HepG2 (cell line): Measurements from ENCODE around the gene CPA5. TPM values are rescaled to one million over a fixed set of nuclear protein-coding genes. Genes with fewer than 3 reads are reported as not detected.

Experiments
- ATAC-seq: fragments of 200-7000 bp; cut with Tn5 transposase; 3 replicates; pipeline ENCODE4 v1.9.1; 2020; ENCODE audit warnings: mild to moderate bottlenecking, moderate library complexity
- BruUV-seq: library from RNA; stranded (reverse); fragments of 400-500 nt; replicated peaks from 2 replicates; lab custom pipeline; 2021; lab: Mats Ljungman, UMichigan
- CTCF ChIA-PET: fragments of 300-600 bp; formaldehyde crosslinking; extraction: SDS; loops from one replicate; lab custom pipeline; 2021; ENCODE audit warnings: low total read pairs, inconsistent platforms, low intra/inter-chr PET ratio; lab: Yijun Ruan, JAX
- POLR2A ChIA-PET: fragments of 350-600 bp; sonication (Branson Sonifier 250); formaldehyde crosslinking; loops from one replicate; lab custom pipeline; 2020; ENCODE audit warnings: antibody characterized with exemption, inconsistent platforms; lab: Yijun Ruan, JAX
- DNase-seq: peaks from one replicate; pipeline ENCODE4 v3.0.0-alpha.2; 2015; ENCODE audit warnings: low spot score
- FAIRE-seq: peaks from 3 replicates; lab custom pipeline; 2011; peaks lifted over from hg19 to GRCh38; lab: Jason Lieb, UNC
- H2AFZ ChIP-seq: one replicate; pipeline ENCODE4 v1.6.1; 2011; ENCODE audit warnings: low read length, inconsistent platforms
- H3K27ac ChIP-seq: fragments of 300-600 bp; 3 replicates; pipeline ENCODE4 v1.8.0; 2011; ENCODE audit warnings: mixed run types, mild to moderate bottlenecking, mixed read lengths, low read length, inconsistent platforms; ENCODE audit not compliant: insufficient read depth; ENCODE audit errors: extremely low read length
- H3K27me3 ChIP-seq, 2 experiments: fragments of 200-600 bp in 1 of 2; 2 replicates in 1 of 2; 3 replicates in 1 of 2; pipeline versions ENCODE4 v1.6.0 to v1.8.0; 2011; ENCODE audit warnings: low read length in 2 of 2, mild to moderate bottlenecking in 2 of 2, moderate library complexity in 2 of 2, inconsistent platforms in 1 of 2; ENCODE audit not compliant: insufficient read depth in 2 of 2, control insufficient read depth in 1 of 2
- H3K36me3 ChIP-seq, 2 experiments: fragments of 200-600 bp in 1 of 2; replicated peaks in 1 of 2; 2 replicates in 1 of 2; 3 replicates in 1 of 2; pipeline versions ENCODE4 v1.5.1 to v1.8.0; 2011; ENCODE audit warnings: low read length in 2 of 2, inconsistent platforms in 1 of 2; ENCODE audit not compliant: insufficient read depth in 2 of 2, control insufficient read depth in 1 of 2
- H3K4me1 ChIP-seq: 2 replicates; pipeline ENCODE4 v1.5.1; 2012; ENCODE audit warnings: low read length, inconsistent platforms; ENCODE audit not compliant: insufficient read depth
- H3K4me2 ChIP-seq: 2 replicates; pipeline ENCODE4 v1.6.0; 2011; ENCODE audit warnings: low read depth, low read length, inconsistent platforms
- H3K4me3 ChIP-seq, 3 experiments: fragments of 200-600 bp in 1 of 3; sonication (generic), shearing (Covaris generic) in 1 of 3; replicated peaks in 1 of 3; 2 replicates each; pipeline ENCODE4 v1.5.1; 2011 to 2016; ENCODE audit warnings: low read length in 3 of 3, inconsistent platforms in 2 of 3, low read depth in 2 of 3, mild to moderate bottlenecking in 2 of 3, control low read depth in 1 of 3, mixed read lengths in 1 of 3; ENCODE audit not compliant: insufficient read depth in 1 of 3
- H3K79me2 ChIP-seq: one replicate; pipeline ENCODE4 v1.6.1; 2011; ENCODE audit warnings: low read length, inconsistent platforms; ENCODE audit not compliant: insufficient read depth
- H3K9ac ChIP-seq: 2 replicates; pipeline ENCODE4 v1.6.0; 2011; ENCODE audit warnings: mild to moderate bottlenecking, low read depth, low read length, inconsistent platforms; ENCODE audit not compliant: insufficient read depth
- H3K9me3 ChIP-seq: 2 replicates; pipeline ENCODE4 v1.5.1; 2012; ENCODE audit warnings: mild to moderate bottlenecking, low read length
- H4K20me1 ChIP-seq: 2 replicates; pipeline ENCODE4 v1.6.0; 2011; ENCODE audit warnings: inconsistent platforms, mild to moderate bottlenecking, low read length, moderate library complexity; ENCODE audit not compliant: insufficient read depth
- CHCHD3 ChIP-seq: sonication (generic); formaldehyde crosslinking; IDR thresholded peaks from 2 replicates; pipeline ENCODE4 v1.8.0; 2022; ENCODE audit warnings: mild to moderate bottlenecking, missing genetic modification reagents, moderate library complexity
- MXD4 ChIP-seq: IDR thresholded peaks from 2 replicates; pipeline ENCODE4 v1.6.1; 2016; ENCODE audit warnings: mild to moderate bottlenecking, missing biosample characterization, missing genetic modification reagents
- SIX4 ChIP-seq: sonication (generic); formaldehyde crosslinking; IDR thresholded peaks from 2 replicates; pipeline ENCODE4 v1.4.0; 2020; ENCODE audit warnings: missing genetic modification reagents
- SP1 ChIP-seq, 2 experiments: fragments of 450-650 bp in 1 of 2; sonication (generic) in 1 of 2; formaldehyde crosslinking in 1 of 2; IDR thresholded peaks; 2 replicates each; pipeline versions ENCODE4 v1.4.0 to v1.6.1; 2016 to 2020; ENCODE audit warnings: missing genetic modification reagents in 1 of 2
- ZBTB20 ChIP-seq: sonication (generic); formaldehyde crosslinking; IDR thresholded peaks from 2 replicates; pipeline ENCODE4 v1.8.1; 2023; ENCODE audit warnings: missing genetic modification reagents, low read depth, mild to moderate bottlenecking, borderline replicate concordance
- ZMYM4 ChIP-seq: sonication (generic); formaldehyde crosslinking; IDR thresholded peaks from 2 replicates; pipeline ENCODE4 v1.8.1; 2023; ENCODE audit warnings: mild to moderate bottlenecking, missing genetic modification reagents
- ZNF12 ChIP-seq: sonication (generic); formaldehyde crosslinking; IDR thresholded peaks from 2 replicates; pipeline ENCODE4 v1.5.0; 2020; ENCODE audit warnings: missing genetic modification reagents
- ZNF724P ChIP-seq: sonication (generic); formaldehyde crosslinking; IDR thresholded peaks from 2 replicates; pipeline ENCODE4 v1.8.0; 2022; ENCODE audit warnings: missing genetic modification reagents, borderline replicate concordance
- ZNF777 ChIP-seq: sonication (generic); formaldehyde crosslinking; IDR thresholded peaks from 2 replicates; pipeline ENCODE4 v1.4.0; 2020; ENCODE audit warnings: missing genetic modification reagents
- ZNF780A ChIP-seq: sonication (generic); formaldehyde crosslinking; IDR thresholded peaks from 2 replicates; pipeline ENCODE4 v1.8.0; 2022; ENCODE audit warnings: mild to moderate bottlenecking, missing genetic modification reagents, moderate library complexity
- ZSCAN29 ChIP-seq: sonication (generic); formaldehyde crosslinking; conservative IDR thresholded peaks from 2 replicates; pipeline ENCODE4 v1.4.0; 2020; ENCODE audit warnings: mild to moderate bottlenecking, missing genetic modification reagents
- WGBS: methylation state at CpG from one replicate; pipeline ENCODE4 v1.1.6; 2017; ENCODE audit warnings: low lambda C conversion rate; 5-methylcytosine and 5-hydroxymethylcytosine counted together
- in situ Hi-C: cut with HindIII; loops from 2 replicates; pipeline ENCODE4 v1.10.0; 2017; ENCODE audit warnings: low pct_unique_long_range_greater_than_20kb; ENCODE audit not compliant: extremely low pct_ligation_motif_present
- intact Hi-C: fragments of 100-400 bp; cut with micrococcal nuclease; formaldehyde crosslinking; loops from one replicate; pipeline ENCODE4 v1.10.0; 2022; ENCODE audit not compliant: unreplicated experiment
- polyA plus RNA-seq, 8 experiments: library from polyadenylated mRNA; depleted of rRNA in 3 of 8; stranded (reverse) in 7 of 8; unstranded in 1 of 8; fragments of >200 nt; fragmentation: Illumina TruSeq in 4 of 8; extraction: Trizol in 4 of 8; gene quantifications; 2 replicates each; pipeline versions ENCODE4 v1.2.1 to v1.2.3, GENCODE V29; 2011 to 2016; ENCODE audit warnings: low read depth in 4 of 8, missing spikeins in 1 of 8, mixed read lengths in 1 of 8; ENCODE audit not compliant: insufficient read depth in 1 of 8
- total RNA-seq, 5 experiments: library from RNA; depleted of rRNA; stranded (reverse); fragments of >200 nt; fragmentation: Illumina TruSeq; extraction: Trizol; gene quantifications; 2 replicates each; pipeline ENCODE4 v1.2.3, GENCODE V29; 2016; ENCODE audit warnings: low read depth in 1 of 5
- TF ChIP-seq, protein P1 (sequence below): sonication (generic); formaldehyde crosslinking; IDR thresholded peaks from 2 replicates; pipeline ENCODE4 v1.4.0; 2020; ENCODE audit warnings: missing genetic modification reagents, low read depth, mild to moderate bottlenecking, borderline replicate concordance
- TF ChIP-seq, protein P2 (sequence below): sonication (generic); formaldehyde crosslinking; IDR thresholded peaks from 2 replicates; pipeline ENCODE4 v1.5.1; 2020; ENCODE audit warnings: missing genetic modification reagents, mild to moderate bottlenecking, borderline replicate concordance
- TF ChIP-seq, protein P3 (sequence below): sonication (generic); formaldehyde crosslinking; IDR thresholded peaks from 2 replicates; pipeline ENCODE4 v1.5.0; 2020; ENCODE audit warnings: missing genetic modification reagents
- TF ChIP-seq, protein P4 (sequence below): sonication (generic); formaldehyde crosslinking; IDR thresholded peaks from 2 replicates; pipeline ENCODE4 v1.5.0; 2020; ENCODE audit warnings: mild to moderate bottlenecking, missing genetic modification reagents
- TF ChIP-seq, protein P5 (sequence below): sonication (generic); formaldehyde crosslinking; conservative IDR thresholded peaks from 2 replicates; pipeline ENCODE4 v1.4.0; 2020; ENCODE audit warnings: missing genetic modification reagents

CPA5 gene
- total and polyA plus RNA-seq, 2 of the 13 experiments (the other 11 are each of a cell fraction or from before 2014, with no cell fraction given): 0.48 TPM; not detected in 1

DNA sequence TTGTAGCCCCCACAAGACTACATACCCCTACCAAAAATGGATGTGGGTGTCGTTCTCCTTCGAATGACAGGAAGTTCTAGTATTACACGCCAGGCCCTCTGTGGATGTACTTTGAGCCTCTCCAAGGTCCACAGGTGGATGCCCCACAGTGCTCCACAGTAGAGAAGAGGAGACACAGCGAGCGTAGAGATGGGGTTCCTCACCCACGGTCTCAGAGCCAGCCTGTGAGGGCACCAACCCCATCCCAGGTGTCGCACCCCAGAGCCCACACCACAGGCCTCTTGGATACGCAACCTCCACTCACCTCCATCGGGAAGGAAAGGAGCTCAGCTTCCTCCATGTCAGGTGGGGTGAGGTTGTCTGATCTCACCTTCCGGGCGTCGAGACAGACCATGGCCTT lies 2.3 kb downstream of the CPA5 start:
- ChIA-PET POLR2A (no interaction called here), CTCF (no interaction called here)
- Histone ChIP-seq H2AFZ (no peak overlapping the region), H3K9me3 (no peaks in the 10 kb centered on the region), H4K20me1 (no peaks in the 10 kb centered on the region), H3K4me2 (no peak overlapping the region), H3K4me3 (no peak overlapping the region), H3K36me3 (no peaks in the 10 kb centered on the region), H3K4me1 (peaks cover 26% of the 10 kb centered on the region), H3K79me2 (no peaks in the 10 kb centered on the region), H3K9ac (no peak overlapping the region), H3K27me3 (peaks cover 5 to 19% of the 10 kb centered on the region in 2 experiments; a peak in 4 of 5 replicates), H3K27ac (no peak overlapping the region)
- intact Hi-C loops (no loop called here), in situ Hi-C loops (no loop called here)
- FAIRE-seq: no peak
- ATAC-seq: no peak
- no peak for TF ChIP-seq ZNF12 (CRISPR knock-in tag)
- TF ChIP-seq, protein P1, sequence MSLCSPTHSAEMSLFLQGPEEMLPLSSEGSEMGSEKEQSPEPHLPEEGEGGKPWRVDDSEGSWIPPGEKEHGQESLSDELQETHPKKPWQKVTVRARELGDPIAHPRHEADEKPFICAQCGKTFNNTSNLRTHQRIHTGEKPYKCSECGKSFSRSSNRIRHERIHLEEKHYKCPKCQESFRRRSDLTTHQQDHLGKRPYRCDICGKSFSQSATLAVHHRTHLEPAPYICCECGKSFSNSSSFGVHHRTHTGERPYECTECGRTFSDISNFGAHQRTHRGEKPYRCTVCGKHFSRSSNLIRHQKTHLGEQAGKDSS (CRISPR knock-in tag): no peak
- no peak for TF ChIP-seq MXD4 (CRISPR knock-in tag)
- TF ChIP-seq ZBTB20: no peak
- no peak for TF ChIP-seq ZSCAN29
- TF ChIP-seq, protein P2, sequence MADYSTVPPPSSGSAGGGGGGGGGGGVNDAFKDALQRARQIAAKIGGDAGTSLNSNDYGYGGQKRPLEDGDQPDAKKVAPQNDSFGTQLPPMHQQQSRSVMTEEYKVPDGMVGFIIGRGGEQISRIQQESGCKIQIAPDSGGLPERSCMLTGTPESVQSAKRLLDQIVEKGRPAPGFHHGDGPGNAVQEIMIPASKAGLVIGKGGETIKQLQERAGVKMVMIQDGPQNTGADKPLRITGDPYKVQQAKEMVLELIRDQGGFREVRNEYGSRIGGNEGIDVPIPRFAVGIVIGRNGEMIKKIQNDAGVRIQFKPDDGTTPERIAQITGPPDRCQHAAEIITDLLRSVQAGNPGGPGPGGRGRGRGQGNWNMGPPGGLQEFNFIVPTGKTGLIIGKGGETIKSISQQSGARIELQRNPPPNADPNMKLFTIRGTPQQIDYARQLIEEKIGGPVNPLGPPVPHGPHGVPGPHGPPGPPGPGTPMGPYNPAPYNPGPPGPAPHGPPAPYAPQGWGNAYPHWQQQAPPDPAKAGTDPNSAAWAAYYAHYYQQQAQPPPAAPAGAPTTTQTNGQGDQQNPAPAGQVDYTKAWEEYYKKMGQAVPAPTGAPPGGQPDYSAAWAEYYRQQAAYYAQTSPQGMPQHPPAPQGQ: no peak
- TF ChIP-seq ZNF724P: no peak
- no peak for TF ChIP-seq SP1 (IDR thresholded peaks at IDR 0.05)
- TF ChIP-seq SP1 (CRISPR knock-in tag; IDR thresholded peaks at IDR 0.05): no peak
- no peak for TF ChIP-seq CHCHD3
- TF ChIP-seq ZNF777 (CRISPR knock-in tag): no peak
- no peak for TF ChIP-seq ZNF780A
- TF ChIP-seq ZMYM4: no peak
- TF ChIP-seq, protein P3, sequence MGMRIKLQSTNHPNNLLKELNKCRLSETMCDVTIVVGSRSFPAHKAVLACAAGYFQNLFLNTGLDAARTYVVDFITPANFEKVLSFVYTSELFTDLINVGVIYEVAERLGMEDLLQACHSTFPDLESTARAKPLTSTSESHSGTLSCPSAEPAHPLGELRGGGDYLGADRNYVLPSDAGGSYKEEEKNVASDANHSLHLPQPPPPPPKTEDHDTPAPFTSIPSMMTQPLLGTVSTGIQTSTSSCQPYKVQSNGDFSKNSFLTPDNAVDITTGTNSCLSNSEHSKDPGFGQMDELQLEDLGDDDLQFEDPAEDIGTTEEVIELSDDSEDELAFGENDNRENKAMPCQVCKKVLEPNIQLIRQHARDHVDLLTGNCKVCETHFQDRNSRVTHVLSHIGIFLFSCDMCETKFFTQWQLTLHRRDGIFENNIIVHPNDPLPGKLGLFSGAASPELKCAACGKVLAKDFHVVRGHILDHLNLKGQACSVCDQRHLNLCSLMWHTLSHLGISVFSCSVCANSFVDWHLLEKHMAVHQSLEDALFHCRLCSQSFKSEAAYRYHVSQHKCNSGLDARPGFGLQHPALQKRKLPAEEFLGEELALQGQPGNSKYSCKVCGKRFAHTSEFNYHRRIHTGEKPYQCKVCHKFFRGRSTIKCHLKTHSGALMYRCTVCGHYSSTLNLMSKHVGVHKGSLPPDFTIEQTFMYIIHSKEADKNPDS (CRISPR knock-in tag): no peak
- no peak for TF ChIP-seq SIX4 (CRISPR knock-in tag)
- TF ChIP-seq, protein P4, sequence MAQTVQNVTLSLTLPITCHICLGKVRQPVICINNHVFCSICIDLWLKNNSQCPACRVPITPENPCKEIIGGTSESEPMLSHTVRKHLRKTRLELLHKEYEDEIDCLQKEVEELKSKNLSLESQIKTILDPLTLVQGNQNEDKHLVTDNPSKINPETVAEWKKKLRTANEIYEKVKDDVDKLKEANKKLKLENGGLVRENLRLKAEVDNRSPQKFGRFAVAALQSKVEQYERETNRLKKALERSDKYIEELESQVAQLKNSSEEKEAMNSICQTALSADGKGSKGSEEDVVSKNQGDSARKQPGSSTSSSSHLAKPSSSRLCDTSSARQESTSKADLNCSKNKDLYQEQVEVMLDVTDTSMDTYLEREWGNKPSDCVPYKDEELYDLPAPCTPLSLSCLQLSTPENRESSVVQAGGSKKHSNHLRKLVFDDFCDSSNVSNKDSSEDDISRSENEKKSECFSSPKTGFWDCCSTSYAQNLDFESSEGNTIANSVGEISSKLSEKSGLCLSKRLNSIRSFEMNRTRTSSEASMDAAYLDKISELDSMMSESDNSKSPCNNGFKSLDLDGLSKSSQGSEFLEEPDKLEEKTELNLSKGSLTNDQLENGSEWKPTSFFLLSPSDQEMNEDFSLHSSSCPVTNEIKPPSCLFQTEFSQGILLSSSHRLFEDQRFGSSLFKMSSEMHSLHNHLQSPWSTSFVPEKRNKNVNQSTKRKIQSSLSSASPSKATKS (CRISPR knock-in tag): no peak
- TF ChIP-seq, protein P5, sequence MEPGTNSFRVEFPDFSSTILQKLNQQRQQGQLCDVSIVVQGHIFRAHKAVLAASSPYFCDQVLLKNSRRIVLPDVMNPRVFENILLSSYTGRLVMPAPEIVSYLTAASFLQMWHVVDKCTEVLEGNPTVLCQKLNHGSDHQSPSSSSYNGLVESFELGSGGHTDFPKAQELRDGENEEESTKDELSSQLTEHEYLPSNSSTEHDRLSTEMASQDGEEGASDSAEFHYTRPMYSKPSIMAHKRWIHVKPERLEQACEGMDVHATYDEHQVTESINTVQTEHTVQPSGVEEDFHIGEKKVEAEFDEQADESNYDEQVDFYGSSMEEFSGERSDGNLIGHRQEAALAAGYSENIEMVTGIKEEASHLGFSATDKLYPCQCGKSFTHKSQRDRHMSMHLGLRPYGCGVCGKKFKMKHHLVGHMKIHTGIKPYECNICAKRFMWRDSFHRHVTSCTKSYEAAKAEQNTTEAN (CRISPR knock-in tag): no peak
- BruUV-seq: no TSS peak
- WGBS: 63% methylated on average over 7 of the region's 12 CpGs
- no peak for DNase-seq
